Skeletal muscle satellite cell (primary cell): ENCODE measurements around the gene JPH3.
A peak's percentile ranks its signal among the peaks of the same experiment; 100 is the strongest.

Source experiments
- H3K27me3 ChIP-seq: 2 replicates; pipeline ENCODE4 v1.7.0; 2013; ENCODE audit warnings: low read length; ENCODE audit not compliant: control insufficient read depth, insufficient read depth
- H3K36me3 ChIP-seq: 2 replicates; pipeline ENCODE4 v1.7.0; 2013; ENCODE audit warnings: mild to moderate bottlenecking, control low read depth, low read length; ENCODE audit not compliant: insufficient read depth
- H3K4me1 ChIP-seq: 2 replicates; pipeline ENCODE4 v1.7.0; 2013; ENCODE audit warnings: low read length; ENCODE audit not compliant: control insufficient read depth, insufficient read depth
- H3K4me2 ChIP-seq: 2 replicates; pipeline ENCODE4 v1.7.0; 2013; ENCODE audit warnings: mild to moderate bottlenecking, low read length
- H3K4me3 ChIP-seq: 2 replicates; pipeline ENCODE4 v1.7.0; 2013; ENCODE audit warnings: low read length
- H3K9ac ChIP-seq: 2 replicates; pipeline ENCODE4 v1.7.0; 2013; ENCODE audit warnings: mild to moderate bottlenecking, low read depth, low read length, moderate library complexity
- H3K9me3 ChIP-seq: replicated peaks from 2 replicates; pipeline ENCODE4 v1.7.0; 2013; ENCODE audit warnings: mild to moderate bottlenecking, control low read depth, low read length

Gene JPH3

DNA sequence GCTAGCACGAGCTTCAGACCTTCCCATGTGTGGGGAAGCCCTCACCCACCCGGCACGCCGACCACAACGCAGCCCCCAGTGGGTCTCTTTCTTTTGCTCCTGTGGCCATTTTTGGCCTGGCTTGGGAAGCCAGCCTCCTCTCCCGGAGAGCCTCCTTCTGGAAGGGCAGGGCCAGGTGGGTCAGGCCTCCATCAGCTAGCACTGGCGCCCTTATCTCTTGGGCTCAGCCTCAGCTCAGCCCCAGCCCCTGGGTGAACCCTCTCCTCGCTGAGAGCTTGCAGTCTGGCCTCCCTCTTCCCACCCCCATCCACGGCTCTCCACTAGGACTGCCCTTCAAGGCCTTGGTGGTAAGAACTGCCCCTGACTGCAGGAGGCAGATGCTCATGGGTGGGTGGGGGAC lies 14.7 kb upstream of the JPH3 start:
- Histone ChIP-seq H3K36me3 (no peaks in the 10 kb centered on the region), H3K27me3 (peaks cover 57% of the 10 kb centered on the region)

DNA sequence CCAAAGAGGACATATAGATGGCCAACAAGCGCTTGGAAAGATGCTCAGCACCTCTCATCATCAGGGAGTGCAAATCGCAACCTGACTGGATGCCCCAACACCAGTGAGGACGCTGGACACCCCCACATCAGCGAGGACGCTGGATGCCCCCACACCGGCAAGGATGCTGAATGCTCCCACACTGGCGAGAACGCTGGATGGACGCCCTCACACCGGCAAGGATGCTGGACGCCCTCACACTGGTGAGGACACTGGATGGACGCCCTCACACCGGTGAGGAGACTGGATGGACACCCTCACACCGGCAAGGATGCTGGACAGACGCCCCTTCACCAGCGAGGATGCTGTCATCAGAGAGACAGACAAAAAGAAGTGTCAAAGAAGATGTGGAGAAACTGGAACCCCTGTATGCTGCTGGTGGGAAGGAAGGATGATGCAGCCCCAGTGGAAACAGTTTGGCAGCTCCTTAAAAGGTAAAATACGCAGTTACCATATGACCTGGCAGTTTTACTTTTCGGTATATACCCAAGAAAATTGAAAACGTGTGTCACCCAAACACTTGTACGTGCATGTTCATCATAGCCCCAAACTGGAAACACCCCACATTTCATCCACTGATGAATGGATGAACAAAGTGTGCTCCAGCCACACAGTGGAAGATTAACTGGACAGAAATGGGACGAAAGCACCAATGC lies 10.1 kb upstream of the JPH3 start:
- Histone ChIP-seq H3K27me3 (peaks cover 71% of the 10 kb centered on the region), H3K9ac (no peak overlapping the region), H3K9me3 (no peaks in the 10 kb centered on the region)

More for the DNA sequence above, 14.7 kb upstream of the JPH3 start:
- H3K9me3 ChIP-seq = no peaks in the 10 kb centered on the region
- H3K4me3 ChIP-seq = no peak overlapping the region
- peaks cover 21% of the 10 kb centered on the region for H3K4me1 ChIP-seq
- no peak overlapping the region for H3K9ac ChIP-seq
- H3K4me2 ChIP-seq = no peak overlapping the region

DNA sequence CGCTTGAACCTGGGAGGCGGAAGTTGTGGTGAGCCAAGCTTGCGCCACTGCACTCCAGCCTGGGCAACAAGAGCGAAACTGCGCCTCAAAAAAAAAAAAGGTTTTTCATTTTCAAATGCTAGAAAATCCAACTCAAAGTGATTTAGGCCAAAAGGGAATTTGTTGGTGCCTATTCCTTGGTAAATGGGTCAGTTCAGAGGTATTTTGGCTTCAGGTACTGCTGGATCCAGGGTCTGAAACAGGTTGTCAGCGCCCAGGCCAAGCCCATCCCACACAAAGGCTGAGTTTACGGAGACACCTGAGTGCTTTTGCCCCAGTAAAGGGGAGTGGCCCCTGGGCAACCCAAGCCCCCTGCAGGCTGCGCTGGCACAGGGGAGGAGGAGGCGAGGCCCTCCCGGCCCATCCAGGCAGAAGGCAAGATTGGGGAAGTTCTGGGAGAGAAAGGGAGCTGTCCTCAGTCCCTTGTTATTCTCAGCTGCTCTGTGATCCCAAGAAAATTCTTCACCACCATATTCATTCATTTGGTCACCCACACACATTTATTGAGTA lies 8.5 kb upstream of the JPH3 start:
- Histone ChIP-seq H3K4me3 (no peak overlapping the region), H3K9ac (no peak overlapping the region), H3K27me3 (peaks cover 72% of the 10 kb centered on the region), H3K9me3 (no peaks in the 10 kb centered on the region), H3K4me2 (no peak overlapping the region), H3K4me1 (peaks cover 3% of the 10 kb centered on the region), H3K36me3 (no peaks in the 10 kb centered on the region)

More for the DNA sequence above, 10.1 kb upstream of the JPH3 start:
- Histone ChIP-seq H3K4me2 (no peak overlapping the region), H3K4me3 (no peak overlapping the region), H3K36me3 (no peaks in the 10 kb centered on the region), H3K4me1 (peaks cover 3% of the 10 kb centered on the region)

DNA sequence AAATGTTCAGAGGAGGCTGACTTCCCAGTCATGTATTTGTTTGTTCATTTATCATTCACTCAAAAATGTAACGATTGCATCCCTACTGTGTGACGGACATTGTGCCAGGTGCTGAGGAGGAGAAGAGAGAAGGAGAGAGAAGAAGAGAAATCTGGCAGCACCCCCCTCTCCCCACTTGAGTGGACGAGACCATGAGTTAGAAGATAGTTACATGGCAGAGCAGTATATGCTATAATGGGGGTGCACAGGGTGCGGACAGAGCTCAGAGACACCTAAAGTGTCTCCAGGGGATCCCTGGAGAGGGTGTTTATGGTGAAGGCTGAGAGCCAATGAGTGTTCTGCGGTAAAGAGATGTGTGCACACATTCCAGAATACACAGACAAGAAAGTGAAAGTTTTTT lies 6.6 kb upstream of the JPH3 start:
- H3K4me1 ChIP-seq = no peaks in the 10 kb centered on the region
- H3K4me2 ChIP-seq = no peak overlapping the region
- peaks cover 74% of the 10 kb centered on the region for H3K27me3 ChIP-seq
- H3K9me3 ChIP-seq = no peaks in the 10 kb centered on the region
- no peak overlapping the region for H3K4me3 ChIP-seq
- no peak overlapping the region for H3K9ac ChIP-seq
- H3K36me3 ChIP-seq = no peaks in the 10 kb centered on the region

DNA sequence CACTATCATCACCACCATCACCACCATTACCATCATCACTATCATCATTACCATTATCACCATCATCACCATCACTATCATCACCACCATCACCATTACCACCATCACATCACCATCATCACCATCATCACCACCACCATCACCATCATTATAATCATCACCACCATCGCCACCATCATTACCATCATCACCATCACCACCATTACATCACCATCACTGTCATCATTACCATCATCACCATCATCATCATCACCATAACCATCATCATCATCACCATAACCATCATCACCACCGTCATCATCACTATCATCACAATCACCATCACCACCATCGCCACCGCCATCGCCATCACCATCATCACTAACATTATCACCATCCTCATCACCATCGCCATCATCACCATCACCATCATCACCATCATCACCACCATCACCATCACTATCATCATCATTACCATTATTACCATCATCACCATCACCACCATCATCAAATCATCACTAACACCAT lies 4.9 kb upstream of the JPH3 start:
- Histone ChIP-seq H3K27me3 (peaks cover 74% of the 10 kb centered on the region), H3K4me3 (no peak overlapping the region), H3K36me3 (no peaks in the 10 kb centered on the region), H3K4me2 (no peak overlapping the region), H3K4me1 (no peaks in the 10 kb centered on the region), H3K9ac (no peak overlapping the region), H3K9me3 (no peaks in the 10 kb centered on the region)

DNA sequence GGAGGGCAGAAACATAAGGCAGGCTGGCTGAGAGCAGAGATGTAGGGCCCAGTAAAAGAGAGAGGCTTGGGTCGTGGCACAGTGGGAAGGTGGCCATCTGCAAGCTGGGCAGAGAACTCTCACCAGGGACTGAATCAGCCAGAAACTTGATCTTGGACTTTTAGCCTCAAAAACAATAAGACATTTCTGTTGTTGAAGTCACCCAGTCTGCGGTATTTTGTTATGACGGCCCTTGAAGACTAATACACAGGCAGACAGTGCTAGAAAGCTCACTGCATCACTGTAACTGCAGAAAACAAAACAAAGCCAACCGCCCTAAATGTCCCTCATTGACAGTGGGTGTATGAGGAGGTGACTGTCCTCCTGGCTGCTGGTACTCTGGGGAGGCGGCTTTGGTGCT lies 3.9 kb upstream of the JPH3 start:
- H3K4me1 ChIP-seq = no peaks in the 10 kb centered on the region
- H3K4me3 ChIP-seq = no peak overlapping the region
- H3K27me3 ChIP-seq = peaks cover 77% of the 10 kb centered on the region
- H3K4me2 ChIP-seq = no peak overlapping the region
- no peaks in the 10 kb centered on the region for H3K36me3 ChIP-seq
- no peaks in the 10 kb centered on the region for H3K9me3 ChIP-seq
- no peak overlapping the region for H3K9ac ChIP-seq

DNA sequence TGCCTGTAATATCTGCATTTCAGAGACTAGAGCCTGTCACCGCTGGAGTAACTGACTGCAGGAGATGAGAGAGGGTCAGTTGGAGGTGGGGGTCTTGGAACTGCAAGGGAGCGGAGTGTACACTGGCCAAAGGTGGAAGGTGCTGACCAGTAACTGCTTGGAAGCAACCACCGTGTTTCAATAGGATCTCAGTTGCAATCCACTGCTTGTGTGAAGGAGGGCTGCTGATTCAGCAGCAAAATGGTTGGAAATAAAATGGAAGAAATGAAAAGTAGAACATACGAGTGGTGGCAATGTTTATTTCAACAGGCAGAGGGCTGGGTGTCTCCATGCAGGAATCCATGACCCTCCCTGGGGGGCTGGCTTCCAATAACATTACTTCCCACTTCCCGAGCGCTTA lies 2.1 kb upstream of the JPH3 start:
- H3K27me3 ChIP-seq = peaks cover 81% of the 10 kb centered on the region
- no peak overlapping the region for H3K4me3 ChIP-seq
- H3K4me1 ChIP-seq = no peaks in the 10 kb centered on the region
- no peak overlapping the region for H3K4me2 ChIP-seq
- no peaks in the 10 kb centered on the region for H3K9me3 ChIP-seq
- H3K9ac ChIP-seq = no peak overlapping the region
- H3K36me3 ChIP-seq = no peaks in the 10 kb centered on the region

DNA sequence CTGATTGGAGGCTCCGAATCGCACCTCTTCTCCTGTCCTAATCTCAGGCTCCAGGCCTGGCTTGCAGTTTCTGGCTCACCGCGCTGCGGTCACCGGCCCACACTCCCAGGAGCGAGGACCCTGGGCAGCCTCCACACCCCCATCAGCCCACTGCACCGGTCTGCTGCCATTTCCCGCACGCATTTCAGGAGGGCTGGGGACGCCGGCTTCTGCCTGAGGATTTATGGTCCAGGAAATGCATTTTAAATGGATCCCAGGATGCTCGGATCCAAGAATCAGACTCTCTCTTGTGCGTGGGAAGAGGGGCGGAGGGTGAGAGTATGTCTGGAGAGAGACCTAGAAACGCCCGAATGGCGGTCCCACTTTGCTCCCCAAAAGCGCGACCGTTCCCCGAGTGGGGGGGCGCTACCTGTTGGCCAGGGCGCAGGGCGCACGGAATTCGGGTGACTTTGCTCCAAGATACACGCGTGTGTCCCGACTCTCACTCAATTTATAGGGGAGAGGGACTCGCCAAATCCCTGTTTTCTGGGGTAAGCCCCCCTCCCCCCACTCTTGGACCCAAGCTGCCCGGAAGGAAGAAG lies 817 bp upstream of the JPH3 start:
- no peak overlapping the region for H3K4me3 ChIP-seq
- no peaks in the 10 kb centered on the region for H3K4me1 ChIP-seq
- no peaks in the 10 kb centered on the region for H3K36me3 ChIP-seq
- no peak overlapping the region for H3K4me2 ChIP-seq
- H3K9ac ChIP-seq = no peak overlapping the region
- peaks cover 84% of the 10 kb centered on the region for H3K27me3 ChIP-seq
- no peaks in the 10 kb centered on the region for H3K9me3 ChIP-seq

DNA sequence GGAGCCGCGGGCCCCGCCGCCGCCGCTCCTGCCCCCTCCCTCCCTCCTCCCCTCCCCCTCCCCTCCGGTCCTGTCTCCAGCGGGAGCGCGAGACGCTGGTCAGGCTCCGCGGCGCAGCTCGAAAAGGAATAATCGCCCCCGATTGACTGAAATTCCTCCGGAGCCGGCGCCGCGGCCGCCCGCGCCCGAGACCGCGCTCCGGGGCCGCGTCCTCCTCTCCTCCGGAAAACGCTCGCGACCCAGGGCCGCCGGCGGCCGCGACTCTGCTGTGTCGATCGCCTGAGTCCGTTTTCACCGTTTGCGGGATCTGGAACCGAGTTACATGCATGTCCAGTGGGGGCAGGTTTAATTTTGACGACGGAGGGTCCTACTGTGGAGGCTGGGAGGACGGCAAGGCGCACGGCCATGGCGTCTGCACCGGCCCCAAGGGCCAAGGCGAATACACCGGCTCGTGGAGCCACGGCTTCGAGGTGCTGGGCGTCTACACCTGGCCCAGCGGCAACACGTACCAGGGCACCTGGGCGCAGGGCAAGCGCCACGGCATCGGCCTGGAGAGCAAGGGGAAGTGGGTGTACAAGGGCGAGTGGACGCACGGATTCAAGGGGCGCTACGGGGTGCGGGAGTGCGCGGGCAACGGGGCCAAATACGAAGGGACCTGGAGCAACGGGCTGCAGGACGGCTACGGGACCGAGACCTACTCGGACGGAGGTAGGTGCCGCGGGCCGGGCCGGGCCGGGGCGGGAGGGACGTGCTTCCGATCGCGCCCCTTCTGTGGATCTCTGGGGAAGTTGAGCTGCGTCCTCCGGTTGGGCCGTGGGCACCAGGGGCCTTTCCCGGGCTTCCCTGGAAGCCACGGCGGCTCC lies 744 bp downstream of the JPH3 start:
- no peak overlapping the region for H3K9ac ChIP-seq
- H3K4me3 ChIP-seq = no peak overlapping the region
- no peaks in the 10 kb centered on the region for H3K9me3 ChIP-seq
- H3K27me3 ChIP-seq = peaks cover 88% of the 10 kb centered on the region
- H3K4me1 ChIP-seq = no peaks in the 10 kb centered on the region
- no peaks in the 10 kb centered on the region for H3K36me3 ChIP-seq
- peak overlapping the region; percentile 20 for H3K4me2 ChIP-seq

DNA sequence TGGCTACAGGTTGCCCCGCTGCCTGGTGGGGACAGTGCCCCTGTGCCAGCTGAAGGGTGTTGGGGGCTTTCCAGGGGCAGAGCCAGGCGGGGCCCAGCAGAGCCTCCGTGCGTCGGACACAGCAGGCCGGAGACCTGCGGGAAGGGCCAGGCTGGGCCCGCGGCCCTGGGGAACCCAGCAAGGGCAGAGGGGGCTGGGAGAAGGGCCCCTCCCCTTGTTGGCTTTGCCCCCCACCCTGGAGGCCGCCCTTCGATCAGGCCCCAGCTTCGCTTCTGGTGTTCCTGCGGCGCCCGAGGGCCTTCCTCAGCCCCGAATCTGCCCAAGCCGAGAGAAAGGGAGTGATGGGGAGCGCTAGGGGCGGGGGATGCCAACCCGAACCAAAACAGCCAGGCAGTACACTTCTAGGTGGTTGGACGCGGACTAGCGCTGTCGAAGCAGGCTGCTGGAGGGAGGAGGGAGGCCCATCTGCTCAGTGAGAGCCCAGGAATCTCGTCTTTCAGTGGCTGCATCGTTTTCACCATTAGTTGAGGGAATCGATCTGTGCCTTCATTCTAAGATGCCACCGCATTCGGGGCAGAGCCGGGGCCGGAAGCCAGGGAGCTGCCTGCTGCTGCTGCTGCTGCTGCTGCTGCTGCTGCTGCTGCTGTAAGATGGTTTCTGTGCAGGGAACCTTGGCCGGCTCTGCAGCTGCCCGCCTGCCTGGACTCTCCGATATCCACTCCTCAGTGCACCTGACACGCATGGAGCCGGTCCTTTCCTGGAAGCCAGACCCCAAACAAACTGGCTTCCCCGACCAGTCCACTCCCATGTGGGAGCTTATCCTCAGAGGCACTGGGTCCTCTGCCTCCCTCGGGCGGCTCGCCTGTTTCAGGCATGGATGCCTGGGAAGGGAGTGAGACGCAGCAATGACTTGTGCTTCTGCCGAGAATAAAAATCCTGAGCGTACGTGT lies 1.7 kb downstream of the JPH3 start:
- Histone ChIP-seq H3K9ac (no peak overlapping the region), H3K36me3 (no peaks in the 10 kb centered on the region), H3K4me1 (no peaks in the 10 kb centered on the region), H3K4me3 (no peak overlapping the region), H3K27me3 (peaks cover 82% of the 10 kb centered on the region), H3K9me3 (no peaks in the 10 kb centered on the region), H3K4me2 (no peak overlapping the region)
